Type B pancreatic cell (in vitro differentiated cells): Measurements from ENCODE around the gene ZNF444. TPM values are rescaled to one million over a fixed set of nuclear protein-coding genes. Genes with fewer than 3 reads are reported as not detected.
A peak's percentile ranks its signal among the peaks of the same experiment; 100 is the strongest.

ENCODE experiments used
- DNase-seq: peaks from one replicate; pipeline ENCODE4 v3.0.0; 2021; ENCODE audit warnings: mixed read lengths; ENCODE audit not compliant: unreplicated experiment; ENCODE audit errors: extremely low spot score
- H3K27ac Mint-ChIP-seq: 2 replicates; pipeline ENCODE4 v1.8.0; 2021; ENCODE audit warnings: mild to moderate bottlenecking, mixed read lengths
- H3K27me3 Mint-ChIP-seq: 2 replicates; pipeline ENCODE4 v1.8.0; 2021; ENCODE audit warnings: mixed read lengths
- H3K36me3 Mint-ChIP-seq: 2 replicates; pipeline ENCODE4 v1.8.0; 2021; ENCODE audit warnings: mixed read lengths
- H3K4me1 Mint-ChIP-seq: one replicate; pipeline ENCODE4 v1.8.0; 2021; ENCODE audit warnings: mixed read lengths; ENCODE audit not compliant: unreplicated experiment
- H3K4me3 Mint-ChIP-seq: 2 replicates; pipeline ENCODE4 v1.8.0; 2021; ENCODE audit warnings: mild to moderate bottlenecking, mixed read lengths
- H3K9me3 Mint-ChIP-seq: 2 replicates; pipeline ENCODE4 v1.8.0; 2021; ENCODE audit warnings: mixed read lengths
- CTCF ChIP-seq: fragments of 200-600 bp; sonication (generic); conservative IDR thresholded peaks from 2 replicates; pipeline ENCODE4 v1.5.0; 2021; ENCODE audit warnings: antibody characterized with exemption, mild to moderate bottlenecking
- total RNA-seq: library from RNA; stranded (reverse); gene quantifications from 2 replicates; pipeline ENCODE4 v1.2.1, GENCODE V29; 2021; ENCODE audit warnings: low replicate concordance

The ZNF444 gene
- total RNA-seq, 1 donor from 2014 or later: 40.7 TPM

DNA sequence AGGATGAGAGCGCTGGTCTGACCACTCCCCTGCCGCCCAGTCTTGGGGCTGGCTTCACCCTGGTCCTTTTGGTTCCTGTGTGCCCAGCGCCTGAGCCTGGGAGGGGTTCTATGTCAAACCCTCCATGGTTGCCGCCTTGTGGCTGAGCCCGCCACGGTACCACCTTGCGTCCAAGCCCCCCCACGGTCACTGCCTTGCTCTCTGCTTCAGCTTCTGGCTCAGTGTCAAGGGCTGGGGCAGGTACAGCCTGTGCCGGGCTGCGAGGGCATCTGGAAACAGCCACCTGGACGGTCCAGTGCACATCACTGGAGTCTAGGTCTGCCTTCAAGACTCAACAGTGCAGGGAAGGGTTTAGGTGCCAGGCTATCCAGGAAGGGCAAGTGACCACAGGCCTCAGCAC lies 20.4 kb downstream of the ZNF444 start:
- Mint-ChIP-seq H3K27me3 (peaks cover 3% of the 10 kb centered on the region), H3K4me1 (no peaks in the 10 kb centered on the region), H3K9me3 (no peaks in the 10 kb centered on the region), H3K27ac (no peak overlapping the region), H3K4me3 (no peak overlapping the region), H3K36me3 (peaks cover 12% of the 10 kb centered on the region)
- TF ChIP-seq CTCF: no peak
- DNase-seq: no peak

- Mint-ChIP-seq H3K4me1 (no peaks in the 10 kb centered on the region), H3K27ac (no peak overlapping the region), H3K9me3 (no peaks in the 10 kb centered on the region), H3K4me3 (no peak overlapping the region), H3K36me3 (peaks cover 12% of the 10 kb centered on the region), H3K27me3 (peaks cover 3% of the 10 kb centered on the region)
- TF ChIP-seq CTCF: no peak
- no peak for DNase-seq
These were observed 21.2 kb downstream of the ZNF444 start for GRCh38 chr19:56162258-56162657.

DNA sequence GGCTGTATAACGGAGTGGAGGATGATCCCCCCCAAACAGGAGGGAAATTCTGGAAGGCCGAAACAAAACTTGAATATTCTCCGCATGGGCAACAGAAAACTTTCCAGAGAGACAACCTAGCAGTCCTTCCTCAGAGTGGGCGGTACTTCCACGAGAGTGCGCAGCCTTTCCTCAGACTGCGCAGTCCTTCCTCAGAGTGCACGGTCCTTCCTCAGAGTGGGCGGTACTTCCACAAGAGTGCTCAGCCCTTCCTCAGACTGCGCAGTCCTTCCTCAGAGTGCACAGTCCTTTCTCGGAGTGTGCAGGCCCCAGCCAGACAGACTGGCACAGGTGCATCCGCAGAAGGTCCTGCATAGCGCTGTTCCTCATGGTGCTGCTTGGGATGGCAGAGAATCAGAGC lies 22.0 kb downstream of the ZNF444 start:
- H3K9me3 Mint-ChIP-seq: no peaks in the 10 kb centered on the region
- no peak for DNase-seq
- H3K4me1 Mint-ChIP-seq: no peaks in the 10 kb centered on the region
- peaks cover 8% of the 10 kb centered on the region for H3K36me3 Mint-ChIP-seq
- TF ChIP-seq CTCF: no peak
- H3K27me3 Mint-ChIP-seq: peaks cover 5% of the 10 kb centered on the region
- H3K27ac Mint-ChIP-seq: no peak overlapping the region
- H3K4me3 Mint-ChIP-seq: no peak overlapping the region

DNA sequence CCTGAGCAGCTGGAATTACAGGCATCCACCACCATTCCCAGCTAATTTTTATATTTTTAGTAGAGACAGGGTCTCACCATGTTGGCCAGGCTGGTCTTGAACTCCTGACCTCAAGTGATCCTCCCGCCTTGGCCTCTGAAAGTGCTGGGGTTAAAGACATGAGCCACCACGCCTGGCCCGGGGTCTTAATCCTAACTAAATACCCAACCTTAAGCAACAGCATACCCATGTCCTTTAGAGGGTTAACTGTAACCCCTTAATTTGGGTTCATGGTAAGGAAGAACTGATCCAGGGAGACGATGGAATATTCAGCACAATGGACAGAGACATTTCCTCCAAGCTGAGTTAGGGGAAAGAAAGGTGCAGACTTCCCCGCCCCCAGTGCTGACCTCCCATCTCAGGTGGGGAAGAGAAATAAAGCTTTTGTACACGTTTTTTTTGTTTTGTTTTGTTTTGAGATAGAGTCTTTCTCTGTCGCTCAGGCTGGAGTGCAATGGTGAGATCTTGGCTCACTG lies 26.0 kb downstream of the ZNF444 start:
- no peak for DNase-seq
- no peaks in the 10 kb centered on the region for H3K4me1 Mint-ChIP-seq
- peaks cover 12% of the 10 kb centered on the region for H3K27me3 Mint-ChIP-seq
- no peak for TF ChIP-seq CTCF
- H3K27ac Mint-ChIP-seq: no peak overlapping the region
- no peak overlapping the region for H3K4me3 Mint-ChIP-seq
- H3K36me3 Mint-ChIP-seq: no peaks in the 10 kb centered on the region
- no peaks in the 10 kb centered on the region for H3K9me3 Mint-ChIP-seq

DNA sequence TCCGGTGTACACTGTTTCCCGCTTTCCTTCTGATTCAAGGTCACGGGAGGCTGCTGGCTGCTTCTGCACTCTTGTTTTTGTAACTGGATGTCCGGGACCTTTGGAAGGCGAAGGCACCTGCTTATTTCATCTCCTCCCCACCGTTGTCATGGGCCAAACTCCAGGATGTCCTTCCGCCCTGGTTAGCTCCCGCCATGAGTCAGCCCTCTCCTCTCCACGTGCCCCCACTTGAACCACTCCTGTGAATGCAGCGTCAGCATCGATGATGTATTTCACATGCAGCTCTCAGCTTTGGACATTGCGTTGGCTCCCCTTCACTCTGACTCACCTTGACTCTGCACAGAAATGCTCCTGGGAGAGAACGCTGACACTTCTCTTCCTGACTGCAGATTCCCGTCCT lies 29.2 kb downstream of the ZNF444 start:
- TF ChIP-seq CTCF: no peak
- H3K27ac Mint-ChIP-seq: peak overlapping the region; percentile 5
- H3K9me3 Mint-ChIP-seq: no peaks in the 10 kb centered on the region
- no peak for DNase-seq
- peaks cover 23% of the 10 kb centered on the region for H3K27me3 Mint-ChIP-seq
- no peak overlapping the region for H3K4me3 Mint-ChIP-seq
- H3K36me3 Mint-ChIP-seq: no peaks in the 10 kb centered on the region
- H3K4me1 Mint-ChIP-seq: no peaks in the 10 kb centered on the region

- H3K4me1 Mint-ChIP-seq: no peaks in the 10 kb centered on the region
- H3K9me3 Mint-ChIP-seq: no peaks in the 10 kb centered on the region
- H3K27me3 Mint-ChIP-seq: peaks cover 23% of the 10 kb centered on the region
- TF ChIP-seq CTCF: no peak
- H3K4me3 Mint-ChIP-seq: no peak overlapping the region
- no peaks in the 10 kb centered on the region for H3K36me3 Mint-ChIP-seq
- DNase-seq: no peak
- no peak overlapping the region for H3K27ac Mint-ChIP-seq
These were observed 33.0 kb downstream of the ZNF444 start for GRCh38 chr19:56174086-56174485.
